ENCODE data around the gene ACMSD. TPM values are rescaled to one million over a fixed set of nuclear protein-coding genes. Genes with fewer than 3 reads are reported as not detected.

ACMSD gene
- total and polyA plus RNA-seq, 2 of the 13 experiments (the other 11 are each of a cell fraction or from before 2014, with no cell fraction given) = not detected

GRCh38 chr2:134943540-134943939 lies 105.1 kb downstream of the ACMSD start (continued):
- no peak for TF ChIP-seq TFDP2 (CRISPR knock-in tag; IDR thresholded peaks at IDR 0.05)
- TF ChIP-seq WIZ (CRISPR knock-in tag; IDR thresholded peaks at IDR 0.05) = no peak
- TF ChIP-seq SMARCC2 (IDR thresholded peaks at IDR 0.05) = no peak
- no peak for TF ChIP-seq ARNT2 (CRISPR knock-in tag; IDR thresholded peaks at IDR 0.05; ENCODE audit: low read depth)
- no peak for TF ChIP-seq DDIT3 (CRISPR knock-in tag; IDR thresholded peaks at IDR 0.05)
- no peak for TF ChIP-seq ZFP41 (CRISPR knock-in tag; IDR thresholded peaks at IDR 0.05; ENCODE audit: borderline replicate concordance)
- TF ChIP-seq ZNF605 (CRISPR knock-in tag; IDR thresholded peaks at IDR 0.05) = no peak
- TF ChIP-seq ZNF781 (CRISPR knock-in tag; IDR thresholded peaks at IDR 0.05; ENCODE audit: borderline replicate concordance, not compliant biosample characterization) = no peak
- no peak for TF ChIP-seq ZFP90 (CRISPR knock-in tag; IDR thresholded peaks at IDR 0.05; ENCODE audit: borderline replicate concordance)
- no peak for TF ChIP-seq BRF2 (CRISPR knock-in tag; IDR thresholded peaks at IDR 0.05)
- no peak for TF ChIP-seq ARID3A (IDR thresholded peaks at IDR 0.05; ENCODE audit: low read depth, low read length)
- no peak for TF ChIP-seq ZBTB42 (CRISPR knock-in tag; IDR thresholded peaks at IDR 0.05)
